ENCODE data around the gene SYNDIG1.

Gene SYNDIG1

GRCh38 chr20:24677626-24678315, 208.3 kb downstream of the SYNDIG1 start:
- no peak for FAIRE-seq
- DNase-seq (ENCODE audit: extremely low spot score, insufficient read length, low read depth) = no peak

DNA sequence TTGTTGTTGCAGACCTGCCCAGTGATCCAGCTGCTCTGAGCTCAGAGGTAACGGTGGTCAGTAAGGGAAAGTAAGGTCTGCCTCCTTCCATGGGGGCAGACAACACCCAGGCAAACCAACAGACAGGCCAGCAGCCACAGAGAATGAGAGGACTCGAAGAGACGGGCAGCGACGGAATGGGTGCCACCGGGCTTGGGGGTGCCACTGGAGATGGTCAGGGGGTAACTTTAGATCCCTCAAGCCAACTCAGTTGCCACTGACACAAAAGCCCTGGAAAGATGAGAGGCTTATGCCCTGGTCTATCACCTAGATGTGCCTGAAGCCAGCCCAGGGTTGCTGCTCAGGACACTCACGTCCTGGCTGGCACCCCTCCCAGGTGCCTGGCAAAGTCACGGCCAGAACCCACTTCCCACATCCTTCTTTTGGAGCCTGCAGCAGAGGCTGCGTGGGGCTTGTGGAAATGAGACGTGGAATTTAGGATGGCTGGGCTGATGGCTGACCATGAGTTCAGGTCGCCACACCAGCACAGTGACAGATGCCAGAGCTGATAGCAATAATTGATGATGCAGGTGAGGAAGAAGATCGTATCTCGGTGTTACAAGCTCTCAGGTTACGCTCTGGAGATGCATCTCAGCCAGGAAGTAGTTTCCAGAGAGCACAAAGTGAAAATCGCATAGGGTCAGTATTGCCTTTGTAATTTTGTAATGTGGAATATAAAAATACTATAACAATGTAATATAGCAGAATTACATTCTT, 209.1 kb downstream of the SYNDIG1 start:
- FAIRE-seq (no peak), DNase-seq (ENCODE audit: extremely low spot score, insufficient read length, low read depth) (no peak)

- DNase-seq (ENCODE audit: extremely low spot score, insufficient read length, low read depth) (no peak), FAIRE-seq (no peak)
Measured at GRCh38 chr20:24679448-24680047, 210.1 kb downstream of the SYNDIG1 start.

DNA sequence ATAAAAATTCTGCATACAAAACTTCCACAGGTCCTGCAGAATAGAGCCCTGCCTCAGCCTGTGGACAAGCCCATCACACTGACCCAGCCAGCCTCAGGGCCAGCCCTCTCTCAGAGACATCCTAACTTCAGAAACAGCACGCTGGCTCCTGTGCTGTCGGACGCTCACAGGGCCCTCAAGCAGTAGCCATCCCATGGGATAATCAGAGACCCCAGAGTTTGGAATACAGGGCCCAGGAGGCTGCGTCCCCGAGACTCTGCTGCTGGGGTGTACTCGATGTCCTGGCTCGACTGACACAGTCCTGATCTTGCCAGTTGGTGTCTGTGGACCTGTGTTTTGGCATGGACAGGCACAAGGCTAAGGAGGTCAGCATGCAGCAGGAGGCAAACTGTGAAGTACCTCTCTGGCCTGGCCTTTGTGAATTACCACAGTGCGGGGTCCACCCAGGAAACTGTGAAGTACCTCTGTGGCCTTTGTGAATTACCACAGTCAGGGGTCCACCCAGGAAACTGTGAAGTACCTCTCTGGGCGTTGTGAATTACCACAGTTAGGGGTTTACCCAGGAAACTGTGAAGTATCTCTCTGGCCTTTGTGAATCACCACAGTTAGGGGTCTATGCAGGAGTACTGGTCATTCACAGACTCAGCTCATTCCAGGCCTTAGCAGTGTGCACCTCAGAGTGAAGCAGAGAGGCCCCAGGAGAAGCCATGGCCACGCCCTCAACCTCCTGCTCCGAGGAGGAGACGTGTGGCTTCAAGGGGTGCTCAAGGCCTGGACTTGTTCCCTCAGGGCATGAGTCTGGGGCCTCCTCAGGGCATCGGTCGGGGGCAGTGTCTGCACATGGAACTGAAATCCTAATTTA, 212.4 kb downstream of the SYNDIG1 start:
- DNase-seq (ENCODE audit: extremely low spot score, insufficient read length, low read depth) (no peak), FAIRE-seq (no peak)

GRCh38 chr20:24682496-24682985, 213.1 kb downstream of the SYNDIG1 start:
- no peak for FAIRE-seq
- no peak for DNase-seq (ENCODE audit: extremely low spot score, insufficient read length, low read depth)

- DNase-seq (ENCODE audit: extremely low spot score, insufficient read length, low read depth) (no peak), FAIRE-seq (no peak)
Measured at GRCh38 chr20:24683676-24684075, 214.2 kb downstream of the SYNDIG1 start.

- no peak for DNase-seq (ENCODE audit: extremely low spot score, insufficient read length, low read depth)
- FAIRE-seq = no peak
Measured at GRCh38 chr20:24684421-24684871, 215.0 kb downstream of the SYNDIG1 start.

GRCh38 chr20:24684956-24685691, 215.7 kb downstream of the SYNDIG1 start:
- no peak for FAIRE-seq
- no peak for DNase-seq (ENCODE audit: extremely low spot score, insufficient read length, low read depth)

DNA sequence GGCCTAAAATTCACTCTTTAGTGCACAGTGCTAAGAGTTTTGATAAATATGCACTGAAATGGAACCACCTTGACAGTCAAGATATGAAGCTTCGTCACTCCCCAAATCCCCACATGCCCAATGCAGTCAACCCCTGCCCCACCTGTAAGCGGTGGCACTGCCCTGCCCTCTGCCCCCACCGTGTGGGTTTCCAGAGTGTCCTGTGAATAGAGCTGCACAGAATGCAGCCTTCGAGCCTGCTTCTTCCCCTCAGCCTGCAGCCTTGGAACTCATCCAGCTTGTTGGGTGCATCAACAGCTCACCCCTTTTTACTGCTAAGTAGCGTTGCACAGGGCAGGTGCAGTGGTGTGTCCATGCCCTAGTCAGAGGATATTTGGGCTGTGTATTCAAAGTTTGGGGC, 216.3 kb downstream of the SYNDIG1 start:
- FAIRE-seq (no peak), DNase-seq (ENCODE audit: extremely low spot score, insufficient read length, low read depth) (no peak)

DNA sequence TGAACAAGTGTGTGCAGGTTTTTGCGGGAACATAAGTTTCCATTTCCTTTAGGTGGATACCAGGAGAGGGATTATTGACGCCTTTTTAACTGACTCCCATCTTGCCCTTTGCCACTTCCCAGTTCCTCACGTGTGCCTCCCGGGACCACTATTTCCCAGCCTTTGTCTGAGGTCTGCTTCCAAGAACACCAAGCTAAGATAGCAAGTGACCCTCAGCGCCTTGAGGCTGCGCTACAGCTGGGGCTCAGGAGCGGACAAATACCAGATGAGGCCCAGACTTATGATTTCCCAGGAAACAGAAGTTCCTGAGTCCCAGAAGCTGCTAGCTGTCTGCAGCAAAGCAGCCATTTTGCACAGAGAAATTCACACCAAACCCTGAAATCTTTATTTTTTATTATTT, 216.7 kb downstream of the SYNDIG1 start:
- FAIRE-seq (no peak), DNase-seq (ENCODE audit: extremely low spot score, insufficient read length, low read depth) (no peak)

DNA sequence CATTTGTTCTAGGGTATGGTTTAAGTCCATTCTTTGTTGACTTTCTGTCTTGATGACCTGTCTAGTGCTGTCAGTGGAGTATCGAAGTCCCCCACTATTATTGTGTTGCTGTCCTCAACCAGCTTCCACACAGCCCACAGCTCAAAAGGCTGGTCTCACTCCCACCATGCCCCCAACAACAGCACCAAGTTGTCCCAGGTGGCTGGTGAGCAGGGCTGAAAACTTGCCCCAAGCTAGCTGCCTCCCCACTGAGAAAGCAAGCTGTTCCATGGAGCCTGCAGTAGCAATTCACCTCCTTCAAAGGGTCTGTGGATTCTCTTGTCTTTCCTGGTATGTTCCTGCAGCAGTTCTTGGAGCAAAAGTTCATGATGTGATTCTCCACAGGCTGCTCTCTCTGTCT, 221.0 kb downstream of the SYNDIG1 start:
- no peak for FAIRE-seq
- DNase-seq (ENCODE audit: extremely low spot score, insufficient read length, low read depth) = no peak

GRCh38 chr20:24691901-24692351, 222.5 kb downstream of the SYNDIG1 start:
- no peak for DNase-seq (ENCODE audit: extremely low spot score, insufficient read length, low read depth)
- no peak for FAIRE-seq

DNA sequence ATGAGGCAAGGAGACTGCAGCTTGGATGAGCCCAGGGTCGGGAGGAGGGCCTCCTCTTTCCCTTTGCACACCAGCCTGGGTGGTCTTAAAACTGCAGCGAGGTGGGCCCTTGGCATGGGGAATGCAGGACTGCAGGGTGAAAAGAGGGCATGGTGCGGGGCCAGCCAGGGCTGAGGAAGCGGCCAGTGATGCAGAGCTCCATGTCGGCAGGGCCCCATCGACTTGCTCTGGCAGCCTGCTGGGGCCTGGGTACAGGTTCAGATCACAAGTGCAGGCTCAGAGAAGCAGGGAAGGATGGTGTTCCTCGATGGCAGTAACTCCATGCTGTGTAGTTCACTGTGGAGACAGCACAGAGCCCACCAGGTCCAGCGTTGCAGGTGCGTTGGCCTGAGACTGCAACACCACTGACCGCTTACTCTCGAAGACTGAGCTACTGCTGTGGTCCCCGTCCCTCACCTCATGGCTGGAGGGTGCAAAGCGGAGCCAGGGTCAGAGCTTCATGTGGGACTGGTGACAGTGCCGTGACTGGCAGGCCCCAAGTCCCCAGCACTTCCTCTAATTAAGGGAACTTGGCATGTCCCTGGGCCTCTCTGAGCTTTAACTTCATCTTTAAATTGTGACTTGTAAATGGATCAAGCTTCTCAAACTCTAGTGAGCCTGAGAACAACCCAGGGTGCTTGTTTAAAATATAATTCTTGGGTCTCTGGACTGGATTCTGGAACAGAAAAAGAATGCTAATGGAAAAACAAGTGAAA, 223.2 kb downstream of the SYNDIG1 start:
- FAIRE-seq (no peak), DNase-seq (ENCODE audit: extremely low spot score, insufficient read length, low read depth) (no peak)

GRCh38 chr20:24693466-24694156, 224.2 kb downstream of the SYNDIG1 start:
- no peak for FAIRE-seq

DNA sequence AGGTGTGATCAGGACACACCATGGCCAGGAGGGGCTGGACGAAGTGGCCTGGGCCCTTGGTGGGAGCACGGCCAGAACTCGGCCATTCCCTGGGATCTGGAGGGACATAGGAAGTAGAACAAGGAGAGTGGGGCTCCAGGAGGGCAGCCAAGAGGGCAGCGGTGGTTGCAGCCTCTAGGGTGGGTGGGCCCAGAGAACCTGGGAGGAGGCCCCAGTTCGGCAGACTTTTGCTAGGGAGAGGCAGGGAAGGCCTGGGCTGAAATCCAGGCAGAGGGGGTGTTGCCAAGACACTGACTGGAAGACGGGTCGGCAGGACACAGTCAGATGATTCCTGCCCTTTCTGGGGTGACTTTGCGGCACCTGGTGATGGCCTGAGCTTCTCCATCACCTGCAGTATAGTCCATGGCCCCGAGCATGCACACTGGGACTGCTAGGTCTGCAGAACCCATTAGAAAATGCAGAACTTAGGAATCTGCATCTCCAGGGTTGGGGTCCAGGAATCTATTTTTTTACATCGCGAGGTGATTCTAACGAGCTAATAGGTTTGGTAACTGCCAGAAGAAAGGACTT, 224.8 kb downstream of the SYNDIG1 start:
- FAIRE-seq (no peak), DNase-seq (ENCODE audit: extremely low spot score, insufficient read length, low read depth) (no peak)

More at GRCh38 chr20:24693466-24694156, 224.2 kb downstream of the SYNDIG1 start:
- DNase-seq (ENCODE audit: extremely low spot score, insufficient read length, low read depth) = no peak

DNA sequence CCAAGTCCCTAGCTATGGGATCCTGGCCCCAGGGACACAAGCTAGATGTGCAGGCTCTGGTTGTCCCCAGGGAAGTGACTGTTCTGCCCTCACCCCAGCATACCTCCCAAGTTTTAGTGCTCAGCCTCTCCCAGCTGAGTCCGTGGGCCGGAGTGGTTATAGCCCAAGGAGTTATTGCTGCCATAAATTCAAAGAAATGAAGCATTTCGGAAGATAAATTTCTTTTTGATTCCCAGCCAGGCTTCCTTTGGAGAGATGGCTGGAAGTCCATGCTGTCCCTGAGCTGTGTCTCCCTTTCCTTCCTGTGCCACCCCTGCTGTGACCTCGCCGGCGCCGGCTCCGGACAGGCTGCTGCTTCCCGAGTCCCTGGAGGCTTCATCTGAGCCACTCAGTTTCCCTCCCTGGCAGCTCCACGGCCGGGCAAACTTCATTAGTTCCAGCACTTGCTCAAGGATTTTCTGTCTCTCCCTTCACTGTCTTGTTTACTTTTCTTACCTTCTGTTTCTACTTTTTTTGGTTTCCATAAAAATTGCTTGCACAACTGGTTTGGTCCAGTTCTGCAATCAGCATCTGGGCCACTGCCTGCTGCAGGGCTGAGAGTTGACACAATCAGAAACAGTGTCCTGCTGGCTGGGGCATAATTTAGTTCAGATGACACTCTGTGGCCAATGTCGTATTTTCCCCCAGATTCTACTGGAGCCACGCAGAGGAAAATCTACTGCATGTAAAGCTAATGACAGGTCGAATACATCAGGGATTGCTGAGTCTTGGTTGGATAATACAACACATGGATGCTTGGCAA, 225.5 kb downstream of the SYNDIG1 start:
- no peak for DNase-seq (ENCODE audit: extremely low spot score, insufficient read length, low read depth)

More for the DNA sequence above, 225.5 kb downstream of the SYNDIG1 start:
- no peak for FAIRE-seq

All from GM18507 (cell line).